NCI-H2227 (cell line): ENCODE data around the gene RIMBP2.
A peak's percentile ranks its signal among the peaks of the same experiment; 100 is the strongest.

Experiments
- DNase-seq: peaks from one replicate; lab custom pipeline; 2025; ENCODE audit not compliant: unreplicated experiment; lab: John Stamatoyannopoulos, UW

RIMBP2 gene

GRCh38 chr12:130433834-130434233 lies 282.3 kb downstream of the RIMBP2 start:
- no peak for DNase-seq

DNA sequence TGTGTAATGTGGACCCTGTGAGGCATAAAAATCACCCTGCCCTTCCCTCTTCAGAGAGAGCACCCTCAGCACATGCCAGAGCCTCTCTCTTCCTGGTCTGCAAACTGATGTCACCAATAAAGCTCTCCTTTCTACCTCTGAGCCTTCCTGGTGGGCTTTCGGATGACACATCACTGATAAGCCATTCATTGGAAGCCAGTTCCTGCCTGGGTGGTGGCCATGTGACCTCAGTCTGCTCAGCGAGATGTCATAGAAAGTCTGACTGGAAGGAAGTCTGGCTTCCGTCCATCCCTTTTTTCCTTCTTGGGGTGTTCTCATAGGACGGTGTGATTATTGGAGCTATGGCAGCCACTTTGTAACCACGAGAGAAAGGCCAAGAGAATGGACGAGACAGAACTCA lies 282.7 kb downstream of the RIMBP2 start:
- DNase-seq = no peak

- DNase-seq = no peak
Observed at GRCh38 chr12:130431176-130431575, 284.9 kb downstream of the RIMBP2 start.

DNA sequence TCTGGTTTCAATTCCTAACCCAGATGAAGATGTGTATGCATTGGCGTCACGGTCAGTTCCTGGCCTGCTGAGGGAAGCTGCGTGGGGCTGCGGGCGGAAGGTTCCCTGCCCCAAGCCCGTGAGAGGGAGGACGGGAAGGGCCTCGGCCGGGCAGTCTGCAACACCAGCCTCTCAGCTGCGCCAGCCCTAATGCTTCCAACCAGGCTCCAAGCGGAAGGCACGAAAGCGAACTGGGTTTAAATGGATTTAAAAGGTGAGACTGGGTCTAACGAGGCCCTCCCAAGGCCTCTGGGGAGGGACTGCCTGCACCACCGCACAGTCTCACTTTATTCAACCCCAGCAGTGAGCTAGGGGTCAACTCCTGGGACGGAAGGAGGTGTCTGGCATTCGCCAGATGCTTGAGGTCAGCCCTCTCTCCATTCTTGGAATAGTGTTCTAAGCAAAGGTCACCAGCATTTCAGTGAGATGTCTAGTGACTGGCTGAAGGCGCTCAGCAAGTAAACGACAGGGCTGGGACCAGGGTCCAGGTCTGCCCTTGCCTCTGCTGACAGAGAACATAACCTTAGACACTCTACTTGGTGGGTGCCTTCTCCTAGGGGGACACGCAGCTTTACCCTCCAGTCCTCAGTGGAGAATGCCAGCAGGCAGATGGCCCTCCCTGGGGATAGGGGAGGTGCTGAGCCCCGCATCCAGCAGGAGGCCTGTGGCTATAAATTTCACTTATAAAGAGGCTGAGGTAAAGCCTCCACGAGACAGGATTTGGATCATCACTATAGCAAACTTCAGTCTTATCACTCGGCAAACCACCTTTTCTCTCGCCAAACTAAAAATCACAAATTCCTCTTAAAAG lies 286.2 kb downstream of the RIMBP2 start:
- no peak for DNase-seq

DNA sequence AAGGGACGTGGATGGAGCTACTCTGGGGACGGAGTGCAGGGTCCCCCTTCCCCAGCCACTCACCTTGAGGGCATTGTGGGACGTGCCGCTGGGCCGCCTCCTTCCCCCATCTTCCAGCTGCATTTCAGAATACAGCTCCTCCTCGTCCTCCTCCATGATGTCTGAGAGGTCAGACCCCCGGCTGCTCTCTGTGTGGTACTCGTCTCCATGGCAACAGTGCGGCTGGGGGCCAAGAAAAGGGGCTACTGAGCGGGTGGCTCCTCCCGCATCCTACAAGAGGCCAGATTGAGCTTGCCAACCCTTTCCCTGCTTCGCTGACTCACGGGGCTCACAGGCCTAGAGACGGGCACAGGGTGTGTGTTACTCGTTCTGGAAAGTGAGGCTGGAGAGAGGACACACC lies 288.0 kb downstream of the RIMBP2 start:
- DNase-seq = no peak

DNA sequence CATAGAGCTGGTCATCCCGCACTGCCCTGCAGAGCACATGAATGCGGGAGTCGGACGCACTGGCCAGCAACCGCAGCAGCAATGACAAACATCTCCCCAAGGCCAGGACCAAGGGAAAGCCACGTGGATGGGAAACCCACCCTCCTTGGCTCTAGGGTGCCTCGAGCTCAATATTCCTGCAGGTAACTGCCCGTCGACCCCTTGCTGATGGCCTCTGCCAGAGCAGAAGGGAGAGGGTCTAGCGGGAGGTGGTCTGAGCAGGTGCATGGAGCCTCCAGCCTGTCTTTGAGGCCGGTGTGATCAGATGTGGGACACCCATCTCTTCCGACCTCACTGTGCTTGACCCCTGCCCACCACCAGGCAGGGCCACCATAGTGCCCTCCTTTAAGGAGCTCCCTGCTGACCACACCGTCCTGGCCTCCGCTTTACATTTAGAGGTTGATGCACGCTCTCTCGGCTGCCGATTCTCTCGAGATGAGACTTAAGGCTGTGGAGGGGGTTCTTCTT lies 288.7 kb downstream of the RIMBP2 start:
- DNase-seq = no peak

- no peak for DNase-seq
Observed at GRCh38 chr12:130425698-130426245, 290.3 kb downstream of the RIMBP2 start.

GRCh38 chr12:130424858-130425697 lies 291.0 kb downstream of the RIMBP2 start:
- DNase-seq = no peak

GRCh38 chr12:130423991-130424857 lies 291.9 kb downstream of the RIMBP2 start:
- no peak for DNase-seq

DNA sequence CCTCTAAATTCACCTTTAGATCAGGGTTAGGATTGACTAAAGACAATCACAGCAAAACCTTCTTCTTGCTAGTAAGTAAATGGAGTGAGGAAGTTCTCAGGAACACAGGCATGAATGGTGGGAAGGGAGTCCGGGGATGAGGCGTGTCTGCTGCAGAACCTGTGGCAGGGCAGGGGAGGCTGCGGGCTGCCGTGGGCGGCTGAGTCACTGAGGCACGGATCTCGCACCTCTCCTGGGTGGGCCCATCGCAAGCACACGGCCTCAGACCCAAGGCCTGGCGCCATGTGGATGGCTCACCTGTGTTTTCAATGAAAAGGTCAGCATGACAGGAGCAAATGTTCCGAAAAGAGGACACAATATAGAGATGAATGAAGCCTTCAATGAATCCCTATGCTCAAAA lies 293.0 kb downstream of the RIMBP2 start:
- DNase-seq = no peak

DNA sequence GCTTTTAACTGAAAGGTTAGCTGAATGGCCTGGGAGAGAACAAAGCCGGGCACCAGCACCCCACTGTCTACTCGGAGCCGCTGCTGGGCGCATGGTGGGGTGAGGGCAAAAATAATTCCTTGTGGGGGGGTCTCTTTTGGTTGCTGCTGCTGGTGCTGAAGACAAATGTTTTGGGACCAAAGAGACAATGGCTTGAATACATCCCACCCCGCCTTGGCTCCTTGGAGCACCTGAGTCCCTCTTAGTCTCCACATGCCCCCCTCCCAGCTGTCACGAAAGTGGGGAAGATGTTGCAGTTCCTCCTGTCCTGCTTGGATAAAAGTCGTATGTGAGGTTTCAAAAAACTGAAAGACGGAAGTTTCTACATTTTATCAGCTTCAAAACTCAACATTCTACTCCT lies 293.4 kb downstream of the RIMBP2 start:
- DNase-seq = no peak

DNA sequence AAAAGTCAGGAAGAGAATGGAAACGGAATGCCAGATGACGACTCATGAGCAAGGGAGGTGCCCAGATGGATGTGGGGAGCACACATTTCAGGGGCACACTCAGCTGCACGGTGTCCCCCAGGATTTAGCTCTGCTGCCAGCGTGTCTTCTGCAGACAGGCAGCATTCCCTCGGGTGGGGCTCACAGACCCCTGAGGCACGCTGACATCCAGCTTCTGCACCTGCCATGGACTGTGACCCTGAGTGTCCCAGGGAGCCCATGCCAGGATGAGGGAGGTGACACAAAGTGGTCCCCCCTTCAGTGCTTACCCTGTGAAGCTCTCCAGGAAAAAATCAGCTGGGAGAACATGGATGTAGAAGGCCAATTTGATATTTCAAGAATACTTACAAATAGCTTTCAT lies 294.2 kb downstream of the RIMBP2 start:
- no peak for DNase-seq

DNA sequence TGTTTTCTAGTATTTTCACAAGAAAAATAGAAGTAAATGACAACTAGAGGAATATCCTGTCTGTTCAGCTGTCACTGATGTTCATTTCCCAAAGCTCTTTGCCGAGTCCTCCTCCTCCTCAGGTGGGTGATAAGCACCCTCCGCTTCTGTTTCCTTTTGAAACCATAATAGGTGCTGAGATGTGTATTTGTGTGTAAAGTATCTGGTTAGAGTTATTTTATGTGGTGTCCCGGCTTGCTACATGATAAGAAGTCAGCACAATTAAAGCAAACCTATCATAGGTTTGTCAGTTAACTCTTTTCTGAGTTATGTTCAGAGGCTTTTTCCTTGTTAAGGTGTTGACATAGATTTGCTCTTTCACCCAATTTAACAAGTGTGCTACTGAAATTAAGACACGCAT lies 296.0 kb downstream of the RIMBP2 start:
- DNase-seq = no peak

DNA sequence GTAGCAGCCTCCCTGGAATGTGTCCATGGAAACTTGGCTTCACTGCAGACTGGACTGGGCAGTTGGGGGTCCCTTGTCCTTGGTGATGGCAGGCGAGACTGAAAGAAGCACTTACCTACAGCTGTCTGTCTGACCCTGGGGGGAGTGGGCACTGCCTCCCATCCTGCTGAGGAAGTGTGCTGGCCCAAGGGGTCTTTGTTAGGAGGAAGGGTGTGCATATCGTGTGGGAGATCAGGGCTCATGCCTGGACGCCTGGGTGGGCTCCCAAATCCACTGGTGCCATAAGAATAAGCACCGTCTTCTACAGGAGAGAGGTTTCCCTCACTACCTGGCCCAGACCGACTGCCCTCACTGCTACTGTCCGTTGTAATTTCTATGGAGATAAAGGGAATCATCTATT lies 297.0 kb downstream of the RIMBP2 start:
- no peak for DNase-seq

- no peak for DNase-seq
Observed at GRCh38 chr12:130418251-130418650, 297.8 kb downstream of the RIMBP2 start.

DNA sequence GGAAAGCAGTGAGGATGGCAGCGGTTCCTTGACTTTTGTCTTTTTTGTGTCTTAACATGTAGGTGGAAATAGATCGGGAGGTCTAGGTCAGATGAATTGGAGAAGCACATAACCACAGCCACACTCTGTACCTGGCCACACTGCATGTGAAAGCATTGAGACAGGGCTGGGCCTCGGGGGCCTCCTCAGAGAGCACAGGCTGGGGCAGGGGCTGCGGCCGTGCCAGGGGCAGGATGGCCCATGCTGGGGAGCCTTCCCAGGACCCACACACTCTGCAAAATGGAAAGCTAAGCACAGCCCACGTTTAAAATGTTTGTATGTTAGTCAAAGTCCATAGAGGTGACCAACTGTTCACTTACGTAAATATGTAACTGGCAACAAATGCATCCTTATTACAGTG lies 301.7 kb downstream of the RIMBP2 start:
- no peak for DNase-seq

- no peak for DNase-seq
Observed at GRCh38 chr12:130413909-130414308, 302.2 kb downstream of the RIMBP2 start.

DNA sequence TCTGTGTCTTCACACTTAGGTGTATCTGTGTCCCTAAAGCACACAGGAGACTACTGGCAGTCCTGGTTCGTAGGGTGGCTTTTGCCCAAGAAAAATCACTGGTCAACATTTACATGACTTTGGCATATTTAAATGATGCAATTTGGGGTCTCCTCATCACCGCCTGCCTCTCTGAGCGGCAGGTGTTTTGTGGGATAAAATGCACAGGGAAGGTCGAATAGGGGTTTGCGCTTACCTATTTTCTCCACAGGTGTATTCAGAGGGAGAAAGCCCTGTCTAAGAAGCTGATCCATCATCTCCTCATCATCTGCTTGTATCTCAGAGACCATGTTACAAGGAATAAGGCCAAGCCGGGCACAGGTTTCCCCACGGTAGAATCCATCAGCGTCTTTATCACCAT lies 303.7 kb downstream of the RIMBP2 start:
- DNase-seq = no peak

DNA sequence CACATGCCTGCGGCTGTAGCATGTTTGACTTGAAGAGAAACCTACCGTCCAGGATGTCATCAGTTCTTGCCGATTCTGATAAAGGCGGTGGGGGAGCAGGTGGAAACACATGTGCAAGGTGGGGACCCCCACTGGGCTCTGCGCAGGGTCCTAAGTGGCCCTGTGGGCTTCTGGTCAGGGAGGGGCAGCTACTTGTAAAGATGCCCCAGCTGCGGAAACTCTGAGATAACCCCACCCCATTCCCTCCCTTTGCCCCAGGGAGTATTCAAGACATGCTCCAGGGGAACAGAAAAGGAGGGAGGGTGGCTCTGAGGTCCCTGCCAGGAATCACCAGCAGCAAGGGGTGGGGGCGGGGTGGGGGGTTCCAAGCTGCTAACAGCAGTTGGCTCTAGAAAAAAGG lies 310.8 kb downstream of the RIMBP2 start:
- no peak for DNase-seq

GRCh38 chr12:130401703-130402102 lies 314.4 kb downstream of the RIMBP2 start:
- peak; percentile 23 for DNase-seq
